AG09319 (cell line): ENCODE measurements around the gene BBS12.

Source experiments
- DNase-seq: peaks from one replicate; pipeline ENCODE4 v3.0.0-alpha.2; 2010; ENCODE audit warnings: low read depth; ENCODE audit errors: extremely low read depth
- CTCF ChIP-seq: IDR thresholded peaks from 2 replicates; pipeline ENCODE4 v1.5.1; 2011; ENCODE audit warnings: low read depth, mild to moderate bottlenecking, inconsistent platforms, low read length, moderate library complexity

Gene BBS12

GRCh38 chr4:122712782-122713181 is 19.7 kb upstream of the BBS12 start:
- DNase-seq: no peak
- no peak for TF ChIP-seq CTCF

- no peak for TF ChIP-seq CTCF
- DNase-seq: no peak
Observed at GRCh38 chr4:122715221-122715620, 17.3 kb upstream of the BBS12 start.

- peak; percentile 96 for TF ChIP-seq CTCF
- peak; percentile 42 for DNase-seq
Observed at GRCh38 chr4:122716825-122717448, 15.6 kb upstream of the BBS12 start.

GRCh38 chr4:122718281-122718680 is 14.2 kb upstream of the BBS12 start:
- TF ChIP-seq CTCF: no peak
- no peak for DNase-seq

GRCh38 chr4:122722256-122722655 is 10.2 kb upstream of the BBS12 start:
- no peak for DNase-seq
- TF ChIP-seq CTCF: no peak

- DNase-seq: no peak
- TF ChIP-seq CTCF: no peak
Observed at GRCh38 chr4:122728856-122729255, 3.6 kb upstream of the BBS12 start.

- no peak for TF ChIP-seq CTCF
- no peak for DNase-seq
Observed at GRCh38 chr4:122731676-122732075, 828 bp upstream of the BBS12 start.
